GM12865 (cell line): ENCODE results near the gene DMC1.
A peak's percentile ranks its signal among the peaks of the same experiment; 100 is the strongest.
"Not testable (repeated sequence)": the region's sequence is repeated elsewhere in the genome, so short reads cannot be mapped to it uniquely, and the experiment has no call there.

Source experiments
- DNase-seq: peaks from one replicate; pipeline ENCODE4 v3.0.0; 2010; ENCODE audit warnings: low read depth
- H3K4me3 ChIP-seq: 2 replicates; pipeline ENCODE4 v1.5.1; 2011; ENCODE audit warnings: mild to moderate bottlenecking, low read depth, low read length, control low read depth
- CTCF ChIP-seq: IDR thresholded peaks from 2 replicates; pipeline ENCODE4 v1.5.1; 2011; ENCODE audit warnings: low read length, control low read depth, low read depth, inconsistent platforms; ENCODE audit not compliant: insufficient read depth; ENCODE audit errors: missing control alignments

DMC1 gene

GRCh38 chr22:38569972-38570778 is at the start of gene DMC1:
TSS of gene DMC1 (minus strand) at chr22:38570183. CDS start at chr22:38568256, 1,927 bp downstream.
- peak; percentile 98 for DNase-seq

GRCh38 chr22:38618682-38619081 is 48.7 kb upstream of the DMC1 start:
- no peak for TF ChIP-seq CTCF
- H3K4me3 ChIP-seq: no peak overlapping the region
- DNase-seq: no peak

More at GRCh38 chr22:38569972-38570778, at the start of gene DMC1:
- no peak for TF ChIP-seq CTCF
- peak within 1 kb of the TSS; percentile 80 for H3K4me3 ChIP-seq

GRCh38 chr22:38618258-38618657 is 48.3 kb upstream of the DMC1 start:
- no peak for TF ChIP-seq CTCF
- no peak overlapping the region for H3K4me3 ChIP-seq
- DNase-seq: no peak

GRCh38 chr22:38615064-38615405 is 45.1 kb upstream of the DMC1 start:
- H3K4me3 ChIP-seq, DNase-seq: not testable (repeated sequence)

- TF ChIP-seq CTCF: no peak
- no peak for DNase-seq
- H3K4me3 ChIP-seq: no peak overlapping the region
Observed at GRCh38 chr22:38614332-38615063, 44.5 kb upstream of the DMC1 start.

- peak; percentile 23 for DNase-seq
- no peak overlapping the region for H3K4me3 ChIP-seq
- TF ChIP-seq CTCF: no peak
Observed at GRCh38 chr22:38613588-38613987, 43.6 kb upstream of the DMC1 start.

- no peak for TF ChIP-seq CTCF
- DNase-seq: no peak
- no peak overlapping the region for H3K4me3 ChIP-seq
Observed at GRCh38 chr22:38612217-38613006, 42.4 kb upstream of the DMC1 start.
